Liver (tissue), 9 donors: Measurements from ENCODE around the gene CLN3. TPM values are rescaled to one million over a fixed set of nuclear protein-coding genes. Genes with fewer than 3 reads are reported as not detected.

Experiments used
- DNase-seq: peaks from one replicate; pipeline ENCODE4 v3.0.0-alpha.2; 2017; ENCODE audit warnings: low spot score
- H3K27ac ChIP-seq, 2 donors: one replicate each; pipeline ENCODE4 v1.7.0; 2013; ENCODE audit warnings: inconsistent platforms in 2 of 2, low read length in 2 of 2, control low read depth in 1 of 2, low read depth in 1 of 2, mild to moderate bottlenecking in 1 of 2
- H3K27me3 ChIP-seq, 4 donors: one replicate each; pipeline versions ENCODE4 v1.6.1 to v1.7.0; 2013; ENCODE audit warnings: low read length in 3 of 4, inconsistent platforms in 1 of 4, mild to moderate bottlenecking in 1 of 4, moderate library complexity in 1 of 4; ENCODE audit not compliant: control insufficient read depth in 4 of 4, insufficient read depth in 4 of 4
- H3K36me3 ChIP-seq, 4 donors: one replicate each; pipeline versions ENCODE4 v1.6.1 to v1.7.0; 2013; ENCODE audit warnings: low read length in 3 of 4, mild to moderate bottlenecking in 3 of 4, low read depth in 1 of 4, moderate library complexity in 1 of 4; ENCODE audit not compliant: control insufficient read depth in 4 of 4, insufficient read depth in 3 of 4
- H3K4me1 ChIP-seq, 4 donors: one replicate each; pipeline versions ENCODE4 v1.6.1 to v1.7.0; 2013; ENCODE audit warnings: low read length in 3 of 4, mild to moderate bottlenecking in 3 of 4, moderate library complexity in 1 of 4; ENCODE audit not compliant: control insufficient read depth in 4 of 4, insufficient read depth in 4 of 4
- H3K4me3 ChIP-seq, 3 donors: one replicate each; pipeline versions ENCODE4 v1.6.1 to v1.7.0; 2013; ENCODE audit warnings: low read length in 3 of 3, control low read depth in 1 of 3, low read depth in 1 of 3, mild to moderate bottlenecking in 1 of 3
- H3K9ac ChIP-seq, 2 donors: one replicate each; pipeline ENCODE4 v1.7.0; 2013; ENCODE audit warnings: low read length in 2 of 2, mild to moderate bottlenecking in 2 of 2, moderate library complexity in 2 of 2, control low read depth in 1 of 2, low read depth in 1 of 2
- H3K9me3 ChIP-seq, 4 donors: one replicate each; pipeline versions ENCODE4 v1.6.1 to v1.7.0; 2013; ENCODE audit warnings: low read length in 3 of 4; ENCODE audit not compliant: control insufficient read depth in 4 of 4
- CTCF ChIP-seq: fragments of 150-350 bp; IDR thresholded peaks from 2 replicates; pipeline ENCODE4 v1.5.1; 2017; ENCODE audit warnings: improper control_type of control experiment, low read depth, low read length; ENCODE audit not compliant: missing input control
- EGR1 ChIP-seq, 2 donors: IDR thresholded peaks; 2 replicates each; pipeline ENCODE4 v1.6.1; 2016 to 2018; ENCODE audit warnings: antibody characterized with exemption in 2 of 2, low read depth in 2 of 2
- FOXA1 ChIP-seq: IDR thresholded peaks from 2 replicates; pipeline ENCODE4 v1.6.1; 2016; ENCODE audit warnings: antibody characterized with exemption
- FOXA2 ChIP-seq: IDR thresholded peaks from 2 replicates; pipeline ENCODE4 v1.6.1; 2016; ENCODE audit warnings: antibody characterized with exemption
- GABPA ChIP-seq, 2 donors: IDR thresholded peaks in 1 of 2; conservative IDR thresholded peaks in 1 of 2; 2 replicates each; pipeline ENCODE4 v1.6.1; 2016; ENCODE audit warnings: antibody characterized with exemption in 2 of 2, mild to moderate bottlenecking in 1 of 2, moderate library complexity in 1 of 2
- HNF4A ChIP-seq, 2 donors: conservative IDR thresholded peaks; 2 replicates each; pipeline ENCODE4 v1.6.1; 2016; ENCODE audit warnings: antibody characterized with exemption in 2 of 2, mild to moderate bottlenecking in 2 of 2
- HNF4G ChIP-seq: IDR thresholded peaks from 2 replicates; pipeline ENCODE4 v1.6.1; 2016; ENCODE audit warnings: antibody characterized with exemption
- JUND ChIP-seq, 2 donors: IDR thresholded peaks; 2 replicates each; pipeline ENCODE4 v1.6.1; 2016; ENCODE audit warnings: antibody characterized with exemption in 2 of 2
- MAX ChIP-seq: IDR thresholded peaks from 2 replicates; pipeline ENCODE4 v1.6.1; 2016; ENCODE audit warnings: antibody characterized with exemption
- NR2F2 ChIP-seq: IDR thresholded peaks from 2 replicates; pipeline ENCODE4 v1.6.1; 2016; ENCODE audit warnings: antibody characterized with exemption
- RAD21 ChIP-seq, 2 donors: IDR thresholded peaks; 2 replicates each; pipeline ENCODE4 v1.6.1; 2016; ENCODE audit warnings: antibody characterized with exemption in 2 of 2, mild to moderate bottlenecking in 2 of 2
- RXRA ChIP-seq, 2 donors: IDR thresholded peaks; 2 replicates each; pipeline ENCODE4 v1.6.1; 2017 to 2018; ENCODE audit warnings: antibody characterized with exemption in 2 of 2, mild to moderate bottlenecking in 1 of 2
- SP1 ChIP-seq: IDR thresholded peaks from 2 replicates; pipeline ENCODE4 v1.6.1; 2018; ENCODE audit warnings: antibody characterized with exemption, mild to moderate bottlenecking
- TAF1 ChIP-seq: conservative IDR thresholded peaks from 2 replicates; pipeline ENCODE4 v1.6.1; 2016; ENCODE audit warnings: antibody characterized with exemption, mild to moderate bottlenecking
- YY1 ChIP-seq: IDR thresholded peaks from 2 replicates; pipeline ENCODE4 v1.6.1; 2016; ENCODE audit warnings: antibody characterized with exemption, mild to moderate bottlenecking
- WGBS: extraction: QIAGEN DNeasy Blood & Tissue Kit; methylation state at CpG from one replicate; pipeline ENCODE4 v1.1.7; 2013; 5-methylcytosine and 5-hydroxymethylcytosine counted together
- polyA plus RNA-seq, 2 donors: library from polyadenylated mRNA; stranded (reverse) in 1 of 2; unstranded in 1 of 2; fragments of 200-250 nt in 1 of 2; fragments of >200 nt in 1 of 2; fragmentation: Nextera tagmentation in 1 of 2; extraction: Ambion mirVana in 1 of 2; gene quantifications; one replicate each; pipeline versions ENCODE4 v1.2.1 to v1.2.3, GENCODE V29; 2013 to 2015
- total RNA-seq, 2 donors: library from RNA; depleted of rRNA; stranded (reverse); fragments of >200 nt; gene quantifications; one replicate each; pipeline ENCODE4 v1.2.3, GENCODE V29; 2014
- TF ChIP-seq, protein P1 (sequence below): IDR thresholded peaks from 2 replicates; pipeline ENCODE4 v1.6.1; 2016; ENCODE audit warnings: antibody characterized with exemption
- TF ChIP-seq, protein P2 (sequence below): IDR thresholded peaks from 2 replicates; pipeline ENCODE4 v1.6.1; 2016; ENCODE audit warnings: antibody characterized with exemption, mild to moderate bottlenecking
- TF ChIP-seq, protein P3 (sequence below): IDR thresholded peaks from 2 replicates; pipeline ENCODE4 v1.6.1; 2016; ENCODE audit warnings: antibody characterized with exemption
- donor health status: healthy.
- donor health status: healthy.
- donor health status: healthy.
- donor health status: healthy.
- donor health status: healthy.

CLN3 gene
- total and polyA plus RNA-seq, 4 donors, result 16.1 to 23.6 (median 19.3) TPM

DNA sequence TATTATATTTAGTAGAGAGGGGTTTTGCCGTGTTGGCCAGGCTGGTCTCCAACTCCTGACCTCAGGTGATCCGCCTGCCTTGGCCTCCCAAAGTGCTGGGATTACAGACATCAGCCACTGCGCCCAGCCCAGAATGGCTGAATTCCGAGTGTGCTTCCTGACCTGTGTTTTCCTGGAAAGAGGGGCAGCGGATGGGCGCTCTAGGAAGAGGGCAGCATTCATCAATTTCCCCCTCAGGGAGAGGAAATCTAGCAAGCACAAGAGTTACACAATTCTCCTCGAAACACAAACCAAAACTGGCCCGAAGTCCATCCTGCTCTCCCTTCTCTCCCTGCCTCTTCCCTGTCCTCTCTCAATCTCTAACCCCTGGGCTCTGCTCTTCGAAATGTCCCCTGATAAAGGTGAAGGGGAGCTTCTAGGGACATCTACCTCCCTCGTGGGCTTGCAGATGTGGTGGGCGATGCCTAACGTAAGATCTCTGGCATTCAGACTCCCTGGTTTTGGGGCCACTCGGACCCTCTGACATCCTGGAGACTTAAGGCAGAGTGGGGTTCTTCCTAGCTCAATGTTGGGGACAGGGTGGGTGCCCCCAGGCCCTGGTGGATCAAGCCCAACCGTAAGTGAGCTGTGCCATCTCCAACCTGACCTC is 13.7 kb upstream of the CLN3 start:
- 38% methylated on average over 14 of the region's 14 CpGs for WGBS
- Histone ChIP-seq H3K36me3 (peaks cover 0 to 13% (median 6%) of the 10 kb centered on the region in 4 donors), H3K9me3 (no peaks in the 10 kb centered on the region), H3K9ac (no peak overlapping the region), H3K4me1 (peaks cover 12 to 28% (median 23%) of the 10 kb centered on the region in 4 donors), H3K27ac (peak overlapping the region; percentile 15 to 61), H3K27me3 (no peaks in the 10 kb centered on the region), H3K4me3 (no peak overlapping the region)
- no peak for TF ChIP-seq HNF4G
- TF ChIP-seq JUND (IDR thresholded peaks at IDR 0.05), result no peak
- TF ChIP-seq CTCF, result no peak
- TF ChIP-seq FOXA1, result no peak
- TF ChIP-seq, protein P1, sequence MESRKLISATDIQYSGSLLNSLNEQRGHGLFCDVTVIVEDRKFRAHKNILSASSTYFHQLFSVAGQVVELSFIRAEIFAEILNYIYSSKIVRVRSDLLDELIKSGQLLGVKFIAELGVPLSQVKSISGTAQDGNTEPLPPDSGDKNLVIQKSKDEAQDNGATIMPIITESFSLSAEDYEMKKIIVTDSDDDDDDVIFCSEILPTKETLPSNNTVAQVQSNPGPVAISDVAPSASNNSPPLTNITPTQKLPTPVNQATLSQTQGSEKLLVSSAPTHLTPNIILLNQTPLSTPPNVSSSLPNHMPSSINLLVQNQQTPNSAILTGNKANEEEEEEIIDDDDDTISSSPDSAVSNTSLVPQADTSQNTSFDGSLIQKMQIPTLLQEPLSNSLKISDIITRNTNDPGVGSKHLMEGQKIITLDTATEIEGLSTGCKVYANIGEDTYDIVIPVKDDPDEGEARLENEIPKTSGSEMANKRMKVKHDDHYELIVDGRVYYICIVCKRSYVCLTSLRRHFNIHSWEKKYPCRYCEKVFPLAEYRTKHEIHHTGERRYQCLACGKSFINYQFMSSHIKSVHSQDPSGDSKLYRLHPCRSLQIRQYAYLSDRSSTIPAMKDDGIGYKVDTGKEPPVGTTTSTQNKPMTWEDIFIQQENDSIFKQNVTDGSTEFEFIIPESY, result no peak
- TF ChIP-seq NR2F2, result peak; percentile 19
- peak in 1 of 2 donors; percentile 38 for TF ChIP-seq RAD21 (IDR thresholded peaks at IDR 0.05)
- no peak for TF ChIP-seq MAX
- no peak for TF ChIP-seq GABPA (IDR thresholded peaks at IDR 0.05 in 1 of 2, conservative IDR thresholded peaks at IDR 0.05 in 1 of 2)
- no peak for TF ChIP-seq TAF1
- no peak for TF ChIP-seq EGR1 (IDR thresholded peaks at IDR 0.05; ENCODE audit: low read depth in 2 of 2)
- peak; percentile 18 to 45 for TF ChIP-seq RXRA (IDR thresholded peaks at IDR 0.05)
- TF ChIP-seq, protein P2, sequence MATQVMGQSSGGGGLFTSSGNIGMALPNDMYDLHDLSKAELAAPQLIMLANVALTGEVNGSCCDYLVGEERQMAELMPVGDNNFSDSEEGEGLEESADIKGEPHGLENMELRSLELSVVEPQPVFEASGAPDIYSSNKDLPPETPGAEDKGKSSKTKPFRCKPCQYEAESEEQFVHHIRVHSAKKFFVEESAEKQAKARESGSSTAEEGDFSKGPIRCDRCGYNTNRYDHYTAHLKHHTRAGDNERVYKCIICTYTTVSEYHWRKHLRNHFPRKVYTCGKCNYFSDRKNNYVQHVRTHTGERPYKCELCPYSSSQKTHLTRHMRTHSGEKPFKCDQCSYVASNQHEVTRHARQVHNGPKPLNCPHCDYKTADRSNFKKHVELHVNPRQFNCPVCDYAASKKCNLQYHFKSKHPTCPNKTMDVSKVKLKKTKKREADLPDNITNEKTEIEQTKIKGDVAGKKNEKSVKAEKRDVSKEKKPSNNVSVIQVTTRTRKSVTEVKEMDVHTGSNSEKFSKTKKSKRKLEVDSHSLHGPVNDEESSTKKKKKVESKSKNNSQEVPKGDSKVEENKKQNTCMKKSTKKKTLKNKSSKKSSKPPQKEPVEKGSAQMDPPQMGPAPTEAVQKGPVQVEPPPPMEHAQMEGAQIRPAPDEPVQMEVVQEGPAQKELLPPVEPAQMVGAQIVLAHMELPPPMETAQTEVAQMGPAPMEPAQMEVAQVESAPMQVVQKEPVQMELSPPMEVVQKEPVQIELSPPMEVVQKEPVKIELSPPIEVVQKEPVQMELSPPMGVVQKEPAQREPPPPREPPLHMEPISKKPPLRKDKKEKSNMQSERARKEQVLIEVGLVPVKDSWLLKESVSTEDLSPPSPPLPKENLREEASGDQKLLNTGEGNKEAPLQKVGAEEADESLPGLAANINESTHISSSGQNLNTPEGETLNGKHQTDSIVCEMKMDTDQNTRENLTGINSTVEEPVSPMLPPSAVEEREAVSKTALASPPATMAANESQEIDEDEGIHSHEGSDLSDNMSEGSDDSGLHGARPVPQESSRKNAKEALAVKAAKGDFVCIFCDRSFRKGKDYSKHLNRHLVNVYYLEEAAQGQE, result no peak
- TF ChIP-seq HNF4A (conservative IDR thresholded peaks at IDR 0.05), result peak; percentile 48 to 58
- TF ChIP-seq SP1, result peak; percentile 44
- TF ChIP-seq, protein P3, sequence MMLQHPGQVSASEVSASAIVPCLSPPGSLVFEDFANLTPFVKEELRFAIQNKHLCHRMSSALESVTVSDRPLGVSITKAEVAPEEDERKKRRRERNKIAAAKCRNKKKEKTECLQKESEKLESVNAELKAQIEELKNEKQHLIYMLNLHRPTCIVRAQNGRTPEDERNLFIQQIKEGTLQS, result no peak
- TF ChIP-seq YY1, result peak; percentile 14
- TF ChIP-seq FOXA2, result no peak
- DNase-seq, result no peak
